NCI-H446 treated with DMSO at 0.1 percent for 48 hours (cell line): Measurements from ENCODE around the gene GTF2A1L.
A peak's percentile ranks its signal among the peaks of the same experiment; 100 is the strongest.

Experiments used
- DNase-seq: peaks from one replicate; lab custom pipeline; 2025; lab: John Stamatoyannopoulos, UW

The GTF2A1L gene

GRCh38 chr2:48707466-48707865 is 89.8 kb downstream of the GTF2A1L start:
- no peak for DNase-seq

GRCh38 chr2:48709096-48710034 is 91.7 kb downstream of the GTF2A1L start:
- DNase-seq: no peak

GRCh38 chr2:48711343-48711742 is 93.7 kb downstream of the GTF2A1L start:
- no peak for DNase-seq

GRCh38 chr2:48712151-48712550 is 94.5 kb downstream of the GTF2A1L start:
- no peak for DNase-seq

GRCh38 chr2:48713647-48714046 is 96.0 kb downstream of the GTF2A1L start:
- DNase-seq: no peak

GRCh38 chr2:48714245-48714644 is 96.6 kb downstream of the GTF2A1L start:
- DNase-seq: no peak

GRCh38 chr2:48715042-48715899 is 97.6 kb downstream of the GTF2A1L start:
- no peak for DNase-seq

- DNase-seq: peak; percentile 40
Measured at GRCh38 chr2:48715956-48716355, 98.3 kb downstream of the GTF2A1L start.

- no peak for DNase-seq
Measured at GRCh38 chr2:48717846-48718245, 100.2 kb downstream of the GTF2A1L start.

- DNase-seq: peak; percentile 14
Measured at GRCh38 chr2:48719480-48720177, 102.0 kb downstream of the GTF2A1L start.

GRCh38 chr2:48721158-48721557 is 103.5 kb downstream of the GTF2A1L start:
- DNase-seq: no peak

GRCh38 chr2:48722391-48722790 is 104.7 kb downstream of the GTF2A1L start:
- DNase-seq: no peak

- no peak for DNase-seq
Measured at GRCh38 chr2:48723129-48723528, 105.5 kb downstream of the GTF2A1L start.

GRCh38 chr2:48724278-48724677 is 106.6 kb downstream of the GTF2A1L start:
- DNase-seq: no peak

- DNase-seq: no peak
Measured at GRCh38 chr2:48725696-48726494, 108.2 kb downstream of the GTF2A1L start.

- DNase-seq: no peak
Measured at GRCh38 chr2:48727560-48727959, 109.9 kb downstream of the GTF2A1L start.

GRCh38 chr2:48728295-48728694 is 110.6 kb downstream of the GTF2A1L start:
- DNase-seq: no peak

GRCh38 chr2:48728840-48729239 is 111.2 kb downstream of the GTF2A1L start:
- DNase-seq: peak; percentile 36
